C1 segment of cervical spinal cord (tissue), 14 donors: ENCODE data around the gene DPP9.
A peak's percentile ranks its signal among the peaks of the same experiment; 100 is the strongest.

ENCODE experiments used
- DNase-seq, 14 donors: peaks; one replicate each; lab custom pipeline; 2025; lab: John Stamatoyannopoulos, UW

The DPP9 gene

GRCh38 chr19:4633140-4633967 is 90.3 kb downstream of the DPP9 start:
- DNase-seq: peak in 10 of 14 donors; percentile 1 to 39 (median 24)
